ENCODE data around the gene CHST15. TPM values are rescaled to one million over a fixed set of nuclear protein-coding genes. Genes with fewer than 3 reads are reported as not detected.

The CHST15 gene
- polyA plus RNA-seq, 1 donor from 2014 or later: 0.79 TPM

GRCh38 chr10:124119946-124120345 is 26.5 kb upstream of the CHST15 start:
- Histone ChIP-seq H3K4me3 (ENCODE audit: low read length) (no peak overlapping the region), H3K79me2 (replicated peaks; ENCODE audit: insufficient read depth, low read length) (no peaks in the 10 kb centered on the region), H3F3A (ENCODE audit: insufficient read depth, low read length, poor library complexity, severe bottlenecking) (no peaks in the 10 kb centered on the region), H3K36me3 (ENCODE audit: insufficient read depth, low read length) (no peaks in the 10 kb centered on the region), H2AFZ (ENCODE audit: low read depth, low read length) (no peak overlapping the region), H3K9me3 (ENCODE audit: low read length) (no peaks in the 10 kb centered on the region), H3K27ac (ENCODE audit: low read length) (no peak overlapping the region), H3K9me2 (ENCODE audit: insufficient read depth, low read length) (no peaks in the 10 kb centered on the region), H3K9ac (ENCODE audit: low read length) (no peak overlapping the region), H3K27me3 (ENCODE audit: insufficient read depth, low read depth, low read length) (no peaks in the 10 kb centered on the region), H4K20me1 (ENCODE audit: insufficient read depth) (no peaks in the 10 kb centered on the region), H3K4me2 (ENCODE audit: low read length) (no peak overlapping the region)
- TF ChIP-seq RAD21 (conservative IDR thresholded peaks at IDR 0.05) (no peak), EZH2 (IDR thresholded peaks at IDR 0.05; ENCODE audit: borderline replicate concordance, insufficient read depth, low read length, poor library complexity, severe bottlenecking) (no peak), CTCF (IDR thresholded peaks at IDR 0.05; ENCODE audit: poor library complexity, severe bottlenecking) (no peak), REST (IDR thresholded peaks at IDR 0.05; ENCODE audit: borderline replicate concordance) (no peak), TAF1 (IDR thresholded peaks at IDR 0.05; ENCODE audit: low read depth) (no peak), POLR2AphosphoS5 (IDR thresholded peaks at IDR 0.05) (no peak), MXI1 (conservative IDR thresholded peaks at IDR 0.05; ENCODE audit: poor library complexity, severe bottlenecking) (no peak), SMC3 (conservative IDR thresholded peaks at IDR 0.05; ENCODE audit: poor library complexity) (no peak), EP300 (conservative IDR thresholded peaks at IDR 0.05; ENCODE audit: poor library complexity, severe bottlenecking) (no peak)

GRCh38 chr10:124119216-124119615 is 25.8 kb upstream of the CHST15 start:
- H4K20me1 ChIP-seq (ENCODE audit: insufficient read depth): no peaks in the 10 kb centered on the region
- no peaks in the 10 kb centered on the region for H3K9me3 ChIP-seq (ENCODE audit: low read length)
- no peaks in the 10 kb centered on the region for H3F3A ChIP-seq (ENCODE audit: insufficient read depth, low read length, poor library complexity, severe bottlenecking)
- no peak overlapping the region for H3K27ac ChIP-seq (ENCODE audit: low read length)
- H3K79me2 ChIP-seq (replicated peaks; ENCODE audit: insufficient read depth, low read length): no peaks in the 10 kb centered on the region
- no peaks in the 10 kb centered on the region for H3K36me3 ChIP-seq (ENCODE audit: insufficient read depth, low read length)
- H2AFZ ChIP-seq (ENCODE audit: low read depth, low read length): no peak overlapping the region
- no peak overlapping the region for H3K4me3 ChIP-seq (ENCODE audit: low read length)
- no peak overlapping the region for H3K4me2 ChIP-seq (ENCODE audit: low read length)
- no peak for TF ChIP-seq CTCF (IDR thresholded peaks at IDR 0.05; ENCODE audit: poor library complexity, severe bottlenecking)
- TF ChIP-seq POLR2AphosphoS5 (IDR thresholded peaks at IDR 0.05): no peak
- TF ChIP-seq MXI1 (conservative IDR thresholded peaks at IDR 0.05; ENCODE audit: poor library complexity, severe bottlenecking): no peak
- TF ChIP-seq TAF1 (IDR thresholded peaks at IDR 0.05; ENCODE audit: low read depth): no peak
- TF ChIP-seq REST (IDR thresholded peaks at IDR 0.05; ENCODE audit: borderline replicate concordance): no peak
- TF ChIP-seq SMC3 (conservative IDR thresholded peaks at IDR 0.05; ENCODE audit: poor library complexity): no peak
- TF ChIP-seq EZH2 (IDR thresholded peaks at IDR 0.05; ENCODE audit: borderline replicate concordance, insufficient read depth, low read length, poor library complexity, severe bottlenecking): no peak
- TF ChIP-seq EP300 (conservative IDR thresholded peaks at IDR 0.05; ENCODE audit: poor library complexity, severe bottlenecking): no peak
- TF ChIP-seq RAD21 (conservative IDR thresholded peaks at IDR 0.05): no peak
- H3K9me2 ChIP-seq (ENCODE audit: insufficient read depth, low read length): no peaks in the 10 kb centered on the region
- no peak overlapping the region for H3K9ac ChIP-seq (ENCODE audit: low read length)
- H3K27me3 ChIP-seq (ENCODE audit: insufficient read depth, low read depth, low read length): no peaks in the 10 kb centered on the region
